Glomerular visceral epithelial cell (primary cell): ENCODE measurements around the gene HCAR3.
A peak's percentile ranks its signal among the peaks of the same experiment; 100 is the strongest.
"Not testable (repeated sequence)": the region's sequence is repeated elsewhere in the genome, so short reads cannot be mapped to it uniquely, and the experiment has no call there.

ENCODE experiments used
- DNase-seq: peaks from one replicate; pipeline ENCODE4 v3.0.0-alpha.2; 2016; ENCODE audit errors: extremely low spot score

The HCAR3 gene

GRCh38 chr12:122716658-122717057 lies at the start of gene HCAR3:
HCAR3 (minus strand) TSS chr12:122716811; CDS start chr12:122716737, 74 bp downstream.
- DNase-seq = not testable (repeated sequence)

- no peak for DNase-seq
These were observed 41.0 kb upstream of the HCAR3 start for GRCh38 chr12:122757568-122757967.

GRCh38 chr12:122754790-122755189 lies 38.2 kb upstream of the HCAR3 start:
- no peak for DNase-seq

GRCh38 chr12:122753319-122753650 lies 36.7 kb upstream of the HCAR3 start:
- no peak for DNase-seq

GRCh38 chr12:122752464-122753318 lies 36.1 kb upstream of the HCAR3 start, which contains the start of gene DENR:
DENR (plus strand) TSS chr12:122752824; CDS start chr12:122753702, 878 bp downstream.
- peak; percentile 99 for DNase-seq

GRCh38 chr12:122750781-122751515 lies 34.3 kb upstream of the HCAR3 start:
- not testable (repeated sequence) for DNase-seq

- DNase-seq = no peak
These were observed 33.1 kb upstream of the HCAR3 start for GRCh38 chr12:122749569-122750332.

GRCh38 chr12:122747224-122748135 lies 30.9 kb upstream of the HCAR3 start:
- DNase-seq = no peak

GRCh38 chr12:122743895-122744525 lies 27.4 kb upstream of the HCAR3 start:
- no peak for DNase-seq

- DNase-seq = no peak
These were observed 23.7 kb upstream of the HCAR3 start for GRCh38 chr12:122740351-122740750.

- DNase-seq = no peak
These were observed 22.0 kb upstream of the HCAR3 start for GRCh38 chr12:122738571-122738970.

GRCh38 chr12:122732611-122733010 lies 16.0 kb upstream of the HCAR3 start:
- no peak for DNase-seq

GRCh38 chr12:122732170-122732569 lies 15.6 kb upstream of the HCAR3 start:
- no peak for DNase-seq

GRCh38 chr12:122730215-122731014 lies 13.8 kb upstream of the HCAR3 start, which contains the start of gene HCAR1:
HCAR1 (minus strand) TSS chr12:122730844; CDS start chr12:122730339, 505 bp downstream.
- DNase-seq = peak; percentile 33

GRCh38 chr12:122729583-122730214 lies 13.1 kb upstream of the HCAR3 start:
- no peak for DNase-seq

- DNase-seq = peak; percentile 58
These were observed 9.5 kb upstream of the HCAR3 start for GRCh38 chr12:122726080-122726558.

- no peak for DNase-seq
These were observed 9.0 kb upstream of the HCAR3 start for GRCh38 chr12:122725452-122726079.

GRCh38 chr12:122724641-122725243 lies 8.1 kb upstream of the HCAR3 start:
- no peak for DNase-seq
